Tibial artery (tissue), 4 donors: Measurements from ENCODE around the gene PEX3.

Source experiments
- DNase-seq, 2 donors: peaks; one replicate each; pipeline ENCODE4 v3.0.0-alpha.2; 2019
- H3K27ac ChIP-seq, 2 donors: fragments of 200-600 bp; sonication (generic) in 1 of 2; 1 replicate in 1 of 2; 2 replicates in 1 of 2; pipeline ENCODE4 v1.5.1; 2018 to 2019; ENCODE audit warnings: mild to moderate bottlenecking in 1 of 2
- H3K27me3 ChIP-seq, 2 donors: fragments of 200-600 bp; sonication (generic) in 1 of 2; one replicate each; pipeline versions ENCODE4 v1.5.1 to v1.6.0; 2016 to 2019
- H3K36me3 ChIP-seq, 3 donors: fragments of 200-600 bp; sonication (generic) in 2 of 3; one replicate each; pipeline ENCODE4 v1.5.1; 2016 to 2019; ENCODE audit warnings: mild to moderate bottlenecking in 2 of 3
- H3K4me1 ChIP-seq, 4 donors: fragments of 200-600 bp; sonication (generic) in 2 of 4; 1 replicate in 3 of 4; 2 replicates in 1 of 4; pipeline ENCODE4 v1.5.1; 2016 to 2019
- H3K4me3 ChIP-seq, 2 donors: fragments of 200-600 bp; sonication (generic) in 1 of 2; 1 replicate in 1 of 2; 2 replicates in 1 of 2; pipeline ENCODE4 v1.5.1; 2018 to 2019; ENCODE audit warnings: mild to moderate bottlenecking in 2 of 2
- H3K9me3 ChIP-seq, 3 donors: fragments of 200-600 bp; sonication (generic) in 1 of 3; one replicate each; pipeline ENCODE4 v1.5.1; 2016 to 2019
- CTCF ChIP-seq, 2 experiments: fragments of 200-600 bp in 1 of 2; fragments of 450-650 bp in 1 of 2; IDR thresholded peaks; one replicate each; pipeline ENCODE4 v1.5.1; 2017 to 2019; ENCODE audit warnings: antibody characterized with exemption in 2 of 2, mild to moderate bottlenecking in 1 of 2, moderate library complexity in 1 of 2
- intact Hi-C: fragments of 100-400 bp; cut with DNase I; formaldehyde crosslinking; loops from one replicate; pipeline ENCODE4 v1.15.0; 2023; ENCODE audit warnings: low total_unique reads

Gene PEX3

GRCh38 chr6:143539106-143539505 lies 88.5 kb downstream of the PEX3 start:
- no peaks in the 10 kb centered on the region for H3K9me3 ChIP-seq
- DNase-seq = no peak
- intact Hi-C loops = no loop called here
- no peak overlapping the region for H3K4me3 ChIP-seq
- no peaks in the 10 kb centered on the region for H3K36me3 ChIP-seq
- no peak for TF ChIP-seq CTCF (IDR thresholded peaks at IDR 0.05)
- H3K4me1 ChIP-seq = peaks cover 0 to 12% (median 3%) of the 10 kb centered on the region in 4 donors
- H3K27me3 ChIP-seq = no peaks in the 10 kb centered on the region
- H3K27ac ChIP-seq = no peak overlapping the region

- no peak for TF ChIP-seq CTCF (IDR thresholded peaks at IDR 0.05)
- no peak for DNase-seq
- no peaks in the 10 kb centered on the region for H3K27me3 ChIP-seq
- H3K4me1 ChIP-seq = peaks cover 0 to 12% (median 3%) of the 10 kb centered on the region in 4 donors
- no peak overlapping the region for H3K27ac ChIP-seq
- no peaks in the 10 kb centered on the region for H3K36me3 ChIP-seq
- intact Hi-C loops = no loop called here
- no peak overlapping the region for H3K4me3 ChIP-seq
- no peaks in the 10 kb centered on the region for H3K9me3 ChIP-seq
These were observed 89.1 kb downstream of the PEX3 start for GRCh38 chr6:143539734-143540133.

DNA sequence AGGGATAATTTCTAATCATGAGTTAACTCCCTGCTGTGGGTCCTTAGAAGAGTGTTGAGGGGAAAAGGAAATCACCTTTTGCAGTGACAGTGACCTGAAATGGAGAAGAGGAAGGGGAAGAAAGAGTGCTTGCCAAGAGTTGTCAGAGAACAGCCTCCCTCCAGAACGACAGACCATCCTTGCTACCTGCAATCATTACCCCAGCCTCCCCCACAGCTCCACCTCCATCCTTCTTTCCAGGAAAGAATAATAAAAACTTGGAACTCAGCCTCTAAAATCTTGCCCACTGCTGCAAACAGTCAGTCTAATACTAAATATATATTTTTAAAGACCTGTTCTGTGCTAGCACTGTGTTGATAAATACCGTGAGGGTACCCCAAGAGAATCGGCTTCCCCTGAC lies 89.6 kb downstream of the PEX3 start:
- H3K4me3 ChIP-seq = no peak overlapping the region
- peaks cover 0 to 12% (median 3%) of the 10 kb centered on the region in 4 donors for H3K4me1 ChIP-seq
- no peaks in the 10 kb centered on the region for H3K36me3 ChIP-seq
- intact Hi-C loops = no loop called here
- no peak for TF ChIP-seq CTCF (IDR thresholded peaks at IDR 0.05)
- no peaks in the 10 kb centered on the region for H3K9me3 ChIP-seq
- no peaks in the 10 kb centered on the region for H3K27me3 ChIP-seq
- H3K27ac ChIP-seq = no peak overlapping the region
- DNase-seq = no peak
